Measurements from ENCODE around the gene GOLGA8M. TPM values are rescaled to one million over a fixed set of nuclear protein-coding genes. Genes with fewer than 3 reads are reported as not detected.

GOLGA8M gene
- total and polyA plus RNA-seq, 10 donors: 0.74 to 3.7 (median 2.1) TPM; not detected in 3

Small RNA genes lying within 50 kb of the gene (small RNA-seq; reads per million reads assigned to genes)
- 0 reads per million in 4 donors for gene RN7SL719P

Other genes with a start within 250 kb of the GOLGA8M start
- not detected for gene GOLGA8G, start 179.4 kb downstream of the GOLGA8M start, total RNA-seq
- under 1 TPM in 1 of 3 donors, not detected in 2; 0.02 TPM for gene GOLGA8G, start 179.4 kb downstream of the GOLGA8M start, polyA plus RNA-seq
- gene GOLGA6L25, start 158.9 kb downstream of the GOLGA8M start, total RNA-seq: not detected
- not detected for gene GOLGA6L25, start 158.9 kb downstream of the GOLGA8M start, polyA plus RNA-seq
- gene GOLGA6L7, start 136.2 kb upstream of the GOLGA8M start, total RNA-seq: not detected
- gene GOLGA6L7, start 136.2 kb upstream of the GOLGA8M start, polyA plus RNA-seq: not detected
- 10 to 100 TPM; 15.5 to 33.8 (median 19.2) TPM for gene APBA2, start 173.6 kb upstream of the GOLGA8M start, total RNA-seq
- gene APBA2, start 173.6 kb upstream of the GOLGA8M start, polyA plus RNA-seq: 1 to 10 TPM; 5.8 to 6.6 (median 6.4) TPM

All from spleen (tissue), 11 donors.